Mucosa of descending colon (tissue), 3 donors: ENCODE results near the gene HOXD13. TPM values are rescaled to one million over a fixed set of nuclear protein-coding genes. Genes with fewer than 3 reads are reported as not detected.

ENCODE experiments used
- ATAC-seq: fragments of 200-7000 bp; cut with Tn5 transposase; one replicate; pipeline ENCODE4 v1.9.1; 2020; ENCODE audit warnings: mild to moderate bottlenecking, moderate library complexity
- DNase-seq, 3 donors: peaks; one replicate each; pipeline ENCODE4 v3.0.0-alpha.2; 2020
- H3K36me3 ChIP-seq: fragments of 200-600 bp; one replicate; pipeline ENCODE4 v1.8.0; 2021; ENCODE audit warnings: low read depth, mild to moderate bottlenecking
- H3K4me1 ChIP-seq: fragments of 200-600 bp; one replicate; pipeline ENCODE4 v1.8.0; 2021; ENCODE audit warnings: low read depth, mild to moderate bottlenecking
- H3K4me3 ChIP-seq: fragments of 200-600 bp; one replicate; pipeline ENCODE4 v1.8.0; 2021; ENCODE audit warnings: mild to moderate bottlenecking
- H3K9me3 ChIP-seq: fragments of 200-600 bp; one replicate; pipeline ENCODE4 v1.8.0; 2021; ENCODE audit warnings: mild to moderate bottlenecking
- CTCF ChIP-seq: fragments of 200-600 bp; IDR thresholded peaks from one replicate; pipeline ENCODE4 v1.8.0; 2022; ENCODE audit warnings: antibody characterized with exemption, mild to moderate bottlenecking
- intact Hi-C, 2 donors: fragments of 100-400 bp; cut with DNase I in 1 of 2; cut with micrococcal nuclease in 1 of 2; formaldehyde crosslinking; loops; one replicate each; pipeline versions ENCODE4 v1.11.0 to v1.11.1; 2022; cut with DNase I, micrococcal nuclease
- total RNA-seq, 3 donors: library from RNA; stranded (reverse); fragmentation: NEBNext Ultra II Directional in 2 of 3; extraction: Animal tissue kit (Norgen Biotek cat#: 25700) in 2 of 3; gene quantifications; one replicate each; pipeline versions ENCODE4 v1.2.1 to v1.2.4, GENCODE V29; 2021 to 2023
- donor health status: DM: no; HTN: no; CAD: no; lungs with moderate emphysema.
- donor health status: DM: no; HTN: no; CAD: no.
- donor health status: DM: no; HTN: yes; CAD: no.

HOXD13 gene
- total RNA-seq, 3 donors from 2014 or later, result 1.1 to 1.5 TPM; not detected in 1

GRCh38 chr2:176104316-176105077 is 12.0 kb downstream of the HOXD13 start:
- Histone ChIP-seq H3K4me1 (peaks cover 23% of the 10 kb centered on the region), H3K4me3 (no peak overlapping the region), H3K9me3 (no peaks in the 10 kb centered on the region), H3K36me3 (no peaks in the 10 kb centered on the region)
- no peak for TF ChIP-seq CTCF
- DNase-seq (peak in 1 of 3 donors; percentile 36), ATAC-seq (peak; percentile 30)
- intact Hi-C loops, result no loop called here

DNA sequence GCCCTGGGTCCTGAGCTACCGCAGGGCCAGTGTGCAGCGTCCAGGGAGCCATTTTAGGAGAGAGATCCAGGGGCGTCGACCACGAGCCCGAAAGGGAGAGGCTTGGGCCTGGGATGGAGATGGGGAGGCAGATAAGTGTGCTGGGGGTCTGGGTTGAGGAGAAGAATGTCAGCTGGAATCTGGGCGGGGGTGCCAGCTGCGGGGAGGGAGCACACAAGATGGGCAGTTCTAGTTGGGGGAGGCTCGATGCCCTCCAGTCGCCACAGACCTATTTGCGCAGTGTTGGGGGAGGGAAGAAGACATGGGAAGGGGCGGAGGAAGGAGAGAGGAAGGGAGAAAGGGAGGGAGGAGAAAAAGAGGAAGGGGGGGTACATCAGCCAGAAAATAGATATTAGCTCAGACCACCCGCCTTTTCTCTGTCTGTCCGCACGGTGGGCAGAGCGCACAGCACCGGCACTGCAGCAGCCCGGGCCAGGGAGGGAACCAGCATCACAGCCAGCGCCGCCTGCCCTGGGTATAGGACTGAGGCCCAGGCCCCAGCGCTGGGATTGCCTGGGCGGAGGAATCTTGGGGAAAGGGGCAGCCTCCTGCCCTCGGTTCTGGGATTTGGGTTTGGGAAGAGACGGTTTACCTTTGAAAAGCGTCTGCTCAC is 12.7 kb downstream of the HOXD13 start:
- Histone ChIP-seq H3K36me3 (no peaks in the 10 kb centered on the region), H3K4me3 (no peak overlapping the region), H3K4me1 (peaks cover 23% of the 10 kb centered on the region), H3K9me3 (no peaks in the 10 kb centered on the region)
- intact Hi-C loops, result no loop called here
- DNase-seq (peak in 1 of 3 donors; percentile 26), ATAC-seq (no peak)
- no peak for TF ChIP-seq CTCF

- DNase-seq (peak in 1 of 3 donors; percentile 24), ATAC-seq (no peak)
- intact Hi-C loops, result no loop called here
- no peak for TF ChIP-seq CTCF
- peaks cover 23% of the 10 kb centered on the region for H3K4me1 ChIP-seq
- H3K36me3 ChIP-seq, result no peaks in the 10 kb centered on the region
- H3K9me3 ChIP-seq, result no peaks in the 10 kb centered on the region
- no peak overlapping the region for H3K4me3 ChIP-seq
These were observed 13.4 kb downstream of the HOXD13 start for GRCh38 chr2:176105730-176106580.

- ATAC-seq (peak; percentile 58), DNase-seq (peak; percentile 46 to 63 (median 62))
- Histone ChIP-seq H3K9me3 (no peaks in the 10 kb centered on the region), H3K36me3 (no peaks in the 10 kb centered on the region), H3K4me1 (peaks cover 23% of the 10 kb centered on the region), H3K4me3 (no peak within 1 kb of the TSS)
- TF ChIP-seq CTCF, result no peak
- intact Hi-C loops, result no loop called here
These were observed 14.3 kb downstream of the HOXD13 start, which contains the start of gene HOXD11 for GRCh38 chr2:176106581-176107539. Gene HOXD11 (plus strand): TSS chr2:176107280. CDS start chr2:176107356, 76 bp downstream.
